Measurements from ENCODE around the gene ZNF638.

GRCh38 chr2:71395471-71395870 lies 63.9 kb downstream of the ZNF638 start:
- TF ChIP-seq CTCF (conservative IDR thresholded peaks at IDR 0.05) (no peak), ZFX (IDR thresholded peaks at IDR 0.05) (no peak)

Data from C4-2B (cell line).